ENCODE data around the gene MORN3. TPM values are rescaled to one million over a fixed set of nuclear protein-coding genes. Genes with fewer than 3 reads are reported as not detected.

MORN3 gene
- polyA plus RNA-seq, 1 experiment, result 0.78 TPM

DNA sequence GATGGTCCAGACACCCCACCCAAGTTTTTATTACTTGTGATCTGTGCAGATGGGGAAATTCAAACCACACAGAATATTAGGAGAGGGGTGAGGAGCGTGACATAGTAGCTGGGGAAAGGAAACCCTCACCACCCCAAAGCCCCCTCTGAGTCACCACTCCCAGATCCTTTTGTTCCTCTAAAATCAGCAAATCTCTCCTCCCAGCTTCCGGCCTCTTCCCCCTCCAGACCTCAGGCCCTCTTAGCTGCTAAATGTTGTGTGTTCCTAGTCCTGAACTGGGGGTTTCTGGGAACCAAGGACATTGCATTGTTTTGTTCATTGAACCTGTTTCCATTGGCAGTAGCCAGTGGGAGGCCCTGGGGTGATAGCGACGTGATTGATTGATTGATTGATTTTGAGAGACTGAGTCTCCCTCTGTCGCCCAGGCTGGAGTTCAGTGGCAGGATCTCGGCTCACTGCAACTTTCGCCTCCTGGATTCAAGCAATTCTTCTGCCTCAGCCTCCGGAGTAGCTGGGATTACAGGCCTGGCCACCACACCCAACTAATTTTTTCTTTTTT is 49.0 kb downstream of the MORN3 start:
- Histone ChIP-seq H3K9me3 (ENCODE audit: control insufficient read depth, insufficient read depth, low read length) (no peaks in the 10 kb centered on the region), H3K27me3 (ENCODE audit: control insufficient read depth, insufficient read depth, low read length) (no peaks in the 10 kb centered on the region), H3K27ac (ENCODE audit: low read depth, low read length) (no peak overlapping the region), H3K4me3 (ENCODE audit: low read depth, low read length) (no peak overlapping the region)
- TF ChIP-seq, protein P1, sequence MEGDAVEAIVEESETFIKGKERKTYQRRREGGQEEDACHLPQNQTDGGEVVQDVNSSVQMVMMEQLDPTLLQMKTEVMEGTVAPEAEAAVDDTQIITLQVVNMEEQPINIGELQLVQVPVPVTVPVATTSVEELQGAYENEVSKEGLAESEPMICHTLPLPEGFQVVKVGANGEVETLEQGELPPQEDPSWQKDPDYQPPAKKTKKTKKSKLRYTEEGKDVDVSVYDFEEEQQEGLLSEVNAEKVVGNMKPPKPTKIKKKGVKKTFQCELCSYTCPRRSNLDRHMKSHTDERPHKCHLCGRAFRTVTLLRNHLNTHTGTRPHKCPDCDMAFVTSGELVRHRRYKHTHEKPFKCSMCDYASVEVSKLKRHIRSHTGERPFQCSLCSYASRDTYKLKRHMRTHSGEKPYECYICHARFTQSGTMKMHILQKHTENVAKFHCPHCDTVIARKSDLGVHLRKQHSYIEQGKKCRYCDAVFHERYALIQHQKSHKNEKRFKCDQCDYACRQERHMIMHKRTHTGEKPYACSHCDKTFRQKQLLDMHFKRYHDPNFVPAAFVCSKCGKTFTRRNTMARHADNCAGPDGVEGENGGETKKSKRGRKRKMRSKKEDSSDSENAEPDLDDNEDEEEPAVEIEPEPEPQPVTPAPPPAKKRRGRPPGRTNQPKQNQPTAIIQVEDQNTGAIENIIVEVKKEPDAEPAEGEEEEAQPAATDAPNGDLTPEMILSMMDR (IDR thresholded peaks at IDR 0.05; ENCODE audit: low read depth, low read length), result no peak
- POLR2A ChIA-PET, result interaction anchor here (0.8 kb wide), 1 partner anchor 17 kb away, joined by 4 read pairs; no protein-coding TSS in a partner anchor
- CTCF ChIA-PET, result interaction anchor here (0.7 to 1.3 kb wide), 4 partner anchors 17 to 161 kb away, joined by 3 to 5 read pairs (median 3); no protein-coding TSS in a partner anchor
- DNase-seq (ENCODE audit: low read depth, low spot score), result no peak

DNA sequence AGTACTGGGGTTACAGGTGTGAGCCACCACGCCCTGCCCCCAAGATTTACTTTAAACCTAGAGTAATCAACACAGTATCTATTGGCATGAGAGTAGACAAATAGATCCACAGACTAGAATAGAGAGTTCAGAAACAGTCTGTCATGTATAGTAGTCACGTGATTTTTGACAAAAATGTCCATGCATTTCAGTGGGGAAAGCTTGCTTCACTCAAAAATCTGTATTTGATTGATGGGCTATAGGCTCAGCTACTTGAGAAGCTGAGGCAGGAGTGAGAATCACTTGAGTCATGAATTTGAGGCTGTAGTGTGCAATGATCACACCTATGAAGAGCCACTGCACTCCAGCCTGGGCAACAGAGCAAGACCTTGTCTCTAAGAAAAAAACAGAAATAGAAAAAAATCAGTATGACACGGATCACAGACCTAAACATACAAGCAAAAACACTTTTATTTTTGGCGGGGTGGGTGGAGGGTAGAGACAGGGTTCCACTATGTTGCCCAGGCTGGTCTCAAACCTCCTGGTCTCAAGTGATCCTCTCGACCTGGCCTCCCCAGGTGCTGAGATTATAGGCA is 50.7 kb downstream of the MORN3 start:
- CTCF ChIA-PET, result no interaction called here
- Histone ChIP-seq H3K27ac (ENCODE audit: low read depth, low read length) (no peak overlapping the region), H3K27me3 (ENCODE audit: control insufficient read depth, insufficient read depth, low read length) (no peaks in the 10 kb centered on the region), H3K9me3 (ENCODE audit: control insufficient read depth, insufficient read depth, low read length) (no peaks in the 10 kb centered on the region), H3K4me3 (ENCODE audit: low read depth, low read length) (no peak overlapping the region)
- DNase-seq (ENCODE audit: low read depth, low spot score), result no peak
- POLR2A ChIA-PET, result no interaction called here
- TF ChIP-seq, protein P1 (IDR thresholded peaks at IDR 0.05; ENCODE audit: low read depth, low read length), result no peak

DNA sequence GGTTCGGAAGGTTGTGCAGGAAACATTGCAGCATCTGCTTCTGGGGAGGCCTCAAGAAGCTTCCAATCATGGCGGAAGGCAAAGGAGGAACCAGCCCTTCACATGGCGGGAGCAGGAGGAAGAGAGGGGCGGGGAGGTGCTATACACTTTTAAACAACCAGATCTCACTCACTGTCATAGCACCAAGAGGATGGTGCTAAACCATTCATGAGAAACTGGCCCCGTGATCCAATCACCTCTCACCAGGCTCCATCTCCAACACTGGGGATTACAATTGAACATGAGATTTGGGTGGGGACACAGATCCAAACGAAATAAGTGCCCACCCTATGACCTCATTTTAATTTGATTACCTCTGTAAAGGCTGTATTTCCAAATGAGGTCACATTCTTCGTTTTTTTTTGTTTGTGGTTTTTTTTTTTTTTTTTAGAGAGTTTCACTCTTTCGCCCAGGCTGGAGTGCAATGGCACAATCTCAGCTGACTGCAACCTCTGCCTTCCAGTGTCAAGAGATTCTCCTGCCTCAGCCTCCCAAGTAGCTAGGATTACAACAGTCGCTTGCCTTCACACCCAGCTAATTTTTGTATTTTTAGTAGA is 54.5 kb downstream of the MORN3 start:
- DNase-seq (ENCODE audit: low read depth, low spot score), result no peak
- H3K27me3 ChIP-seq (ENCODE audit: control insufficient read depth, insufficient read depth, low read length), result no peaks in the 10 kb centered on the region
- POLR2A ChIA-PET, result no interaction called here

DNA sequence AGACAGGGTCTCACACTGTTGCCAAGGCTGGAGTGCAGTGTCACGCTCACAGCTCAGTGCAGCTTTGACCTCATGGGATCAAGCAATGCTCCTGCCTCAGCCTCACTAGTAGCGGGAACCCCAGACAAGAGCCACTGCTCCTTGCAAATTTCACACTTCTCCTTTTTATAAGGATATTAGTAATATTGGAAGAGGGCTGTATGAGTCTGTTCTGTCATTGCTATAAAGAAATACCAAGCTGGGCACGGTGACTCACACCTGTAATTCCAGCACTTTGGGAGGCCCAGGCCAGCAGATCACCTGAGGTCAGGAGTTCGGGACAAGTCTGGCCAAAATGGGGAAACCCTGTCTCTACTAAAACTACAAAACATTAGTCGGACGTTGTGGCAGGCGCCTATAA is 56.0 kb downstream of the MORN3 start:
- ChIA-PET POLR2A (no interaction called here), CTCF (no interaction called here)
- H3K4me3 ChIP-seq (ENCODE audit: low read depth, low read length), result no peak overlapping the region
- H3K9me3 ChIP-seq (ENCODE audit: control insufficient read depth, insufficient read depth, low read length), result no peaks in the 10 kb centered on the region
- DNase-seq (ENCODE audit: low read depth, low spot score), result no peak
- TF ChIP-seq, protein P1 (IDR thresholded peaks at IDR 0.05; ENCODE audit: low read depth, low read length), result no peak
- H3K27ac ChIP-seq (ENCODE audit: low read depth, low read length), result no peak overlapping the region
- no peaks in the 10 kb centered on the region for H3K27me3 ChIP-seq (ENCODE audit: control insufficient read depth, insufficient read depth, low read length)

More for the DNA sequence above, 54.5 kb downstream of the MORN3 start:
- CTCF ChIA-PET, result interaction anchor here (0.7 kb wide), 1 partner anchor 13 kb away, joined by 3 read pairs; no protein-coding TSS in a partner anchor
- Histone ChIP-seq H3K4me3 (ENCODE audit: low read depth, low read length) (no peak overlapping the region), H3K9me3 (ENCODE audit: control insufficient read depth, insufficient read depth, low read length) (no peaks in the 10 kb centered on the region), H3K27ac (ENCODE audit: low read depth, low read length) (no peak overlapping the region)
- TF ChIP-seq, protein P1 (IDR thresholded peaks at IDR 0.05; ENCODE audit: low read depth, low read length), result no peak

DNA sequence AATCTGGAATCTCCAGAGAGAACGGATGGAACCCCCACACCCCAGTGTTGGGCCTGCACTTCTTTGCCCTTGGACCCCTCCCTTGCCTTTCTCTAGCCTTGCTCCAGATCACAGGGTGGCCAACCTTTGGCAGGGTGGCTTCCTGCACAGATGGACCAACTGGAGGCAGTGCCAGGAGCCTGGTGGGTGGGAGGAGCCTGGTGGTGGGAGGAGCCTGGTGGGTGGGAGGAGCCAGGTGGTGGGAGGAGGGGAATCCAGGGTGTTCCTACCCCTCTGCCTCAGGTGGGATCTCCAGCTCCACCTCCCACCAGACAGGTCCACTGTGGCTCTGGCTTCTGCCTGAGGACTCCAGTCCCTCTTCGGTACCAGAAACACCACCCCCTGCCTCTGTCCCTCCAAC is 58.1 kb downstream of the MORN3 start:
- no peak overlapping the region for H3K4me3 ChIP-seq (ENCODE audit: low read depth, low read length)
- ChIA-PET CTCF (interaction anchor here (1.6 kb wide), 3 partner anchors 12 to 15 kb away, joined by 4 to 6 read pairs (median 5); partner anchors contain the start of gene ORAI1), POLR2A (interaction anchor here (0.7 kb wide), 1 partner anchor 24 kb away, joined by 6 read pairs; no protein-coding TSS in a partner anchor)
- H3K27me3 ChIP-seq (ENCODE audit: control insufficient read depth, insufficient read depth, low read length), result no peaks in the 10 kb centered on the region
- no peak for DNase-seq (ENCODE audit: low read depth, low spot score)
- no peaks in the 10 kb centered on the region for H3K9me3 ChIP-seq (ENCODE audit: control insufficient read depth, insufficient read depth, low read length)
- TF ChIP-seq, protein P1 (IDR thresholded peaks at IDR 0.05; ENCODE audit: low read depth, low read length), result no peak
- H3K27ac ChIP-seq (ENCODE audit: low read depth, low read length), result no peak overlapping the region

Data from AG04450 (cell line).